Measurements from ENCODE around the gene HDAC4. TPM values are rescaled to one million over a fixed set of nuclear protein-coding genes. Genes with fewer than 3 reads are reported as not detected.

HDAC4 gene
- total and polyA plus RNA-seq, 2 donors (not counting 1 experiment from before 2014, with no cell fraction given) = 13.5 to 46.0 TPM

- peaks cover 0 to 2% of the 10 kb centered on the region in 2 experiments for H3K36me3 ChIP-seq (replicated peaks in 1 of 2; ENCODE audit: control extremely low read depth in 1 of 2, control insufficient read depth in 1 of 2, extremely low read depth in 1 of 2, insufficient read depth in 2 of 2, low read length in 1 of 2)
- H3K4me1 Mint-ChIP-seq = peaks cover 13% of the 10 kb centered on the region
- peaks cover 7 to 18% of the 10 kb centered on the region in 2 donors for H3K4me1 ChIP-seq (ENCODE audit: control insufficient read depth in 2 of 2, insufficient read depth in 2 of 2, low read length in 2 of 2)
- no peak overlapping the region for H3K4me2 ChIP-seq (replicated peaks; ENCODE audit: low read depth, low read length, poor library complexity, severe bottlenecking)
- H4K20me1 ChIP-seq (ENCODE audit: control insufficient read depth, insufficient read depth, low read length, poor library complexity, severe bottlenecking) = peaks cover 12% of the 10 kb centered on the region
- ATAC-seq (ENCODE audit: low read depth) = no peak
- intact Hi-C loops (cut with micrococcal nuclease) = no loop called here
- no peaks in the 10 kb centered on the region for H3K27me3 ChIP-seq (replicated peaks in 1 of 4; ENCODE audit: control extremely low read depth in 1 of 4, control insufficient read depth in 3 of 4, insufficient read depth in 4 of 4, low read length in 3 of 4)
- CTCF ChIA-PET = interaction anchor here (1.5 kb wide), 1 partner anchor 15 kb away, joined by 3 read pairs; no protein-coding TSS in a partner anchor
- no peak overlapping the region for H2AFZ ChIP-seq (ENCODE audit: insufficient read depth, low read depth, low read length, poor library complexity, severe bottlenecking)
- no peak overlapping the region for H3K4me3 ChIP-seq (ENCODE audit: control extremely low read depth in 1 of 5, extremely low read depth in 1 of 5, insufficient read depth in 1 of 5, low read depth in 2 of 5, low read length in 4 of 5)
- WGBS (ENCODE audit: insufficient coverage) = 95% methylated on average over 19 of the region's 22 CpGs
- H3K9me3 Mint-ChIP-seq (ENCODE audit: insufficient read depth) = peaks cover 2% of the 10 kb centered on the region
- no peak overlapping the region for H3K27ac ChIP-seq (ENCODE audit: low read length in 2 of 2)
- peaks cover 0 to 7% (median 0%) of the 10 kb centered on the region in 3 donors for H3K9me3 ChIP-seq (ENCODE audit: control extremely low read depth in 1 of 3, control insufficient read depth in 2 of 3, insufficient read depth in 1 of 3, low read length in 2 of 3)
- no peak for DNase-seq
- no peak overlapping the region for H3K4me3 Mint-ChIP-seq
- H3K9ac ChIP-seq (ENCODE audit: low read length) = no peak overlapping the region
- peaks cover 73% of the 10 kb centered on the region for H3K79me2 ChIP-seq (ENCODE audit: control insufficient read depth, insufficient read depth, low read length)
- no peaks in the 10 kb centered on the region for H3K27me3 Mint-ChIP-seq
- peak overlapping the region; percentile 43 for H3K27ac Mint-ChIP-seq
- TF ChIP-seq CTCF (IDR thresholded peaks at IDR 0.05) (no peak), EZH2 (IDR thresholded peaks at IDR 0.05; ENCODE audit: borderline replicate concordance, insufficient read depth, low read depth, low read length, poor library complexity, severe bottlenecking) (no peak)
- POLR2A ChIA-PET = no interaction called here
These were observed 13.9 kb downstream of the HDAC4 start for GRCh38 chr2:239386872-239387445.

GRCh38 chr2:239386001-239386670 lies 14.7 kb downstream of the HDAC4 start:
- Histone ChIP-seq H4K20me1 (ENCODE audit: control insufficient read depth, insufficient read depth, low read length, poor library complexity, severe bottlenecking) (peaks cover 10% of the 10 kb centered on the region), H3K4me1 (ENCODE audit: control insufficient read depth in 2 of 2, insufficient read depth in 2 of 2, low read length in 2 of 2) (peaks cover 13 to 27% of the 10 kb centered on the region in 2 donors), H3K79me2 (ENCODE audit: control insufficient read depth, insufficient read depth, low read length) (peaks cover 64% of the 10 kb centered on the region), H3K4me2 (replicated peaks; ENCODE audit: low read depth, low read length, poor library complexity, severe bottlenecking) (no peak overlapping the region), H3K27ac (ENCODE audit: low read length in 2 of 2) (no peak overlapping the region), H3K36me3 (replicated peaks in 1 of 2; ENCODE audit: control extremely low read depth in 1 of 2, control insufficient read depth in 1 of 2, extremely low read depth in 1 of 2, insufficient read depth in 2 of 2, low read length in 1 of 2) (no peaks in the 10 kb centered on the region), H3K9ac (ENCODE audit: low read length) (no peak overlapping the region), H3K27me3 (replicated peaks in 1 of 4; ENCODE audit: control extremely low read depth in 1 of 4, control insufficient read depth in 3 of 4, insufficient read depth in 4 of 4, low read length in 3 of 4) (no peaks in the 10 kb centered on the region), H3K4me3 (ENCODE audit: control extremely low read depth in 1 of 5, extremely low read depth in 1 of 5, insufficient read depth in 1 of 5, low read depth in 2 of 5, low read length in 4 of 5) (no peak overlapping the region), H2AFZ (ENCODE audit: insufficient read depth, low read depth, low read length, poor library complexity, severe bottlenecking) (no peak overlapping the region), H3K9me3 (ENCODE audit: control extremely low read depth in 1 of 3, control insufficient read depth in 2 of 3, insufficient read depth in 1 of 3, low read length in 2 of 3) (peaks cover 0 to 7% (median 0%) of the 10 kb centered on the region in 3 donors)
- Mint-ChIP-seq H3K27ac (no peak overlapping the region), H3K4me1 (peaks cover 21% of the 10 kb centered on the region), H3K4me3 (no peak overlapping the region), H3K27me3 (no peaks in the 10 kb centered on the region), H3K9me3 (ENCODE audit: insufficient read depth) (peaks cover 2% of the 10 kb centered on the region)
- WGBS (ENCODE audit: insufficient coverage) = 96% methylated on average over 20 of the region's 20 CpGs
- POLR2A ChIA-PET = no interaction called here
- TF ChIP-seq CTCF (IDR thresholded peaks at IDR 0.05) (no peak), EZH2 (IDR thresholded peaks at IDR 0.05; ENCODE audit: borderline replicate concordance, insufficient read depth, low read depth, low read length, poor library complexity, severe bottlenecking) (no peak)
- no peak for ATAC-seq (ENCODE audit: low read depth)
- intact Hi-C loops (cut with micrococcal nuclease) = no loop called here
- DNase-seq = no peak
- CTCF ChIA-PET = interaction anchor here (1.5 kb wide), 1 partner anchor 14 kb away, joined by 3 read pairs; no protein-coding TSS in a partner anchor
